Fibroblast of lung (primary cell): ENCODE results near the gene SORCS3. TPM values are rescaled to one million over a fixed set of nuclear protein-coding genes. Genes with fewer than 3 reads are reported as not detected.

Experiments
- DNase-seq, 2 donors: peaks; one replicate each; pipeline versions ENCODE4 v3.0.0 to v3.0.0-alpha.2; 2010; ENCODE audit warnings: low read depth in 2 of 2
- H2AFZ ChIP-seq: 2 replicates; pipeline ENCODE4 v1.5.1; 2012; ENCODE audit warnings: low read length, control low read depth, inconsistent platforms
- H3K27ac ChIP-seq: 2 replicates; pipeline ENCODE4 v1.5.1; 2011; ENCODE audit warnings: low read length, control low read depth; ENCODE audit not compliant: insufficient read depth
- H3K27me3 ChIP-seq: 2 replicates; pipeline ENCODE4 v1.5.1; 2011; ENCODE audit warnings: mild to moderate bottlenecking, low read length; ENCODE audit not compliant: control insufficient read depth, insufficient read depth
- H3K36me3 ChIP-seq: 2 replicates; pipeline ENCODE4 v1.5.1; 2011; ENCODE audit warnings: low read length; ENCODE audit not compliant: control insufficient read depth, insufficient read depth
- H3K4me1 ChIP-seq: 2 replicates; pipeline ENCODE4 v1.5.1; 2011; ENCODE audit warnings: low read length; ENCODE audit not compliant: control insufficient read depth, insufficient read depth; ENCODE audit errors: extremely low read depth
- H3K4me2 ChIP-seq: 2 replicates; pipeline ENCODE4 v1.5.1; 2011; ENCODE audit warnings: low read length, control low read depth; ENCODE audit not compliant: insufficient read depth; ENCODE audit errors: extremely low read depth
- H3K4me3 ChIP-seq, 4 experiments: fragments of 200-600 bp in 1 of 4; sonication (generic) in 1 of 4; replicated peaks in 1 of 4; 2 replicates each; pipeline ENCODE4 v1.5.1; 2011 to 2016; ENCODE audit warnings: low read length in 4 of 4, low read depth in 3 of 4, mild to moderate bottlenecking in 3 of 4, control low read depth in 2 of 4, inconsistent platforms in 1 of 4, mixed read lengths in 1 of 4; ENCODE audit not compliant: insufficient read depth in 1 of 4; ENCODE audit errors: control extremely low read depth in 1 of 4
- H3K79me2 ChIP-seq: 2 replicates; pipeline ENCODE4 v1.5.1; 2012; ENCODE audit warnings: mild to moderate bottlenecking, low read length, inconsistent platforms; ENCODE audit not compliant: control insufficient read depth, insufficient read depth
- H3K9ac ChIP-seq: 2 replicates; pipeline ENCODE4 v1.5.1; 2011; ENCODE audit warnings: mild to moderate bottlenecking, low read length, control low read depth; ENCODE audit not compliant: insufficient read depth
- H3K9me3 ChIP-seq: 2 replicates; pipeline ENCODE4 v1.5.1; 2012; ENCODE audit warnings: low read depth, low read length; ENCODE audit not compliant: control insufficient read depth, insufficient read depth
- H4K20me1 ChIP-seq: 2 replicates; pipeline ENCODE4 v1.5.1; 2011; ENCODE audit warnings: low read length; ENCODE audit not compliant: control insufficient read depth, insufficient read depth; ENCODE audit errors: extremely low read depth
- CTCF ChIP-seq, 2 donors: IDR thresholded peaks in 1 of 2; conservative IDR thresholded peaks in 1 of 2; 1 replicate in 1 of 2; 2 replicates in 1 of 2; pipeline ENCODE4 v1.5.1; 2011 to 2012; ENCODE audit warnings: low read length in 2 of 2, control low read depth in 1 of 2, inconsistent platforms in 1 of 2, low read depth in 1 of 2, mild to moderate bottlenecking in 1 of 2
- EZH2 ChIP-seq: IDR thresholded peaks from 2 replicates; pipeline ENCODE4 v1.5.1; 2012; ENCODE audit warnings: low read length, control low read depth, mild to moderate bottlenecking; ENCODE audit errors: missing control alignments
- polyA plus RNA-seq, 2 donors: library from polyadenylated mRNA; depleted of rRNA in 1 of 2; stranded (reverse) in 1 of 2; unstranded in 1 of 2; fragments of >200 nt; gene quantifications; 2 replicates each; pipeline ENCODE4 v1.2.1, GENCODE V29; 2011 to 2012; ENCODE audit warnings: missing spikeins in 1 of 2
- total RNA-seq: library from RNA; depleted of rRNA; stranded (reverse); fragments of >200 nt; gene quantifications from 2 replicates; pipeline ENCODE4 v1.2.1, GENCODE V29; 2014

Gene SORCS3
- total and polyA plus RNA-seq, 2 donors (not counting 1 experiment from before 2014, with no cell fraction given), result not detected

DNA sequence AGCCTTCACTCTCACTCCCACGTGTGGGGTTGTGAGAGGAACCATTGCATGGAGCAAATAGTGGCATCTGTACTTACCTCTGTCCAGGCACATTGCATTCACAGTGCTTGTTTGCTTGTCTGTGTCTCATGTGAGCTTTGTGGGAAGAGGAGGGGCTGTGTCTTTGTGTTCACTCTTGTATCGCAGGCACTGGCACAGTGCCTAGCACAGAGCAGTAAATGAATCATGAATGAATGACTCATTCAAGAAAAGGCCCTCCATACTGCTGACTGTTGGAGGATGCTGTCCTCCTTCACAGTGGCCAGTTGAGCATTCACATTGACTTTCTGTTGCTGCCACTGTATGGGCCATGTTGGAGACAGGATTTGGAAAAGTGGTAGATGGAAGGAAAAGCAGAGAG lies 125.3 kb downstream of the SORCS3 start:
- H2AFZ ChIP-seq, result no peak overlapping the region
- H3K79me2 ChIP-seq, result no peaks in the 10 kb centered on the region
- no peak for TF ChIP-seq EZH2
- TF ChIP-seq CTCF (conservative IDR thresholded peaks at IDR 0.05 in 1 of 2, IDR thresholded peaks at IDR 0.05 in 1 of 2; ENCODE audit: low read depth in 1 of 2, low read length in 2 of 2), result no peak
- H3K36me3 ChIP-seq, result no peaks in the 10 kb centered on the region
- H3K4me2 ChIP-seq, result no peak overlapping the region
- no peaks in the 10 kb centered on the region for H3K4me1 ChIP-seq
- no peaks in the 10 kb centered on the region for H4K20me1 ChIP-seq
- DNase-seq, result peak in 1 of 2 donors; percentile 24
- H3K4me3 ChIP-seq, result no peak overlapping the region
- H3K27me3 ChIP-seq, result no peaks in the 10 kb centered on the region
- no peak overlapping the region for H3K27ac ChIP-seq
- no peak overlapping the region for H3K9ac ChIP-seq
- no peaks in the 10 kb centered on the region for H3K9me3 ChIP-seq

DNA sequence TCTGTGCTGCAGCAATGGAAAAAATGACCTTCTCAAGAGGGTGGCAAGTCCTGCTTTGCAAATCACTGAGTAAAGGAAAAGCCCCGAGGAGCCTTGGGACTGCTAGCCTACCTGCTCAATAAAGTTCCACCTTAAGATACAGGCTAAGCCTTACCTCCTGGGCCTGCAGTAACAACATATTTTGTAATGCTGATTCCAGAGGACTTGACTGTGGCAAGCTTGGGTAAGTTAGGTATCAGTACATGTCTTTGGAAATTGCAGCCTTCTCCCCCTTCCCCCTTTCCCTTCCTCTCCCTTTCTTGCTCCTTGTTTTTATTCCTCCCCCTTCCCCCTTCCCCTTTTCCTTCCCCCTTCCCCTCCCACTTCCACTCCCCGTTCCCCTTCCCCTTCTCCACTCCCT lies 126.2 kb downstream of the SORCS3 start:
- DNase-seq, result no peak
- Histone ChIP-seq H3K27me3 (no peaks in the 10 kb centered on the region), H4K20me1 (no peaks in the 10 kb centered on the region), H3K4me1 (no peaks in the 10 kb centered on the region), H3K4me3 (no peak overlapping the region), H2AFZ (no peak overlapping the region), H3K9me3 (no peaks in the 10 kb centered on the region), H3K79me2 (no peaks in the 10 kb centered on the region), H3K27ac (no peak overlapping the region), H3K4me2 (no peak overlapping the region), H3K9ac (no peak overlapping the region), H3K36me3 (no peaks in the 10 kb centered on the region)
- TF ChIP-seq CTCF (conservative IDR thresholded peaks at IDR 0.05 in 1 of 2, IDR thresholded peaks at IDR 0.05 in 1 of 2; ENCODE audit: low read depth in 1 of 2, low read length in 2 of 2) (no peak), EZH2 (no peak)

DNA sequence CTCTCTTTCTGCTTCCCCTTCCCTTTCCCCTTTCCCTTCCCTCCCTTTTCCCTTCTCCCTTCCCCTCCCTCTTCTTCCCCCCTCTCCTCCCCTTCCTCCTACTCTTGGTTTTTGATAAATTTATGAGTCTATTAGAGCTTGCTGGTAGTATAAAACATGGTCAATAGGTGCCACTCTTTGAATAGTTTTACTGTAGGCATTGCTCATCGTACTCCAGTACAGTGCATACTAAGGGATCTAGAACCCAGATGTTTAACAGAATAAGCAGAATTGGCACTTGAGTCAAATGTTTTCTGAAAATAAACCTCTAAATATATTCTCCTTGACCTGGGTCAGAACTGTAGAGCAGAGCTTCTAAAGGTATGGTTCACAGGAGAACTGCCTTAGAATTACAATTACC lies 126.7 kb downstream of the SORCS3 start:
- Histone ChIP-seq H3K79me2 (no peaks in the 10 kb centered on the region), H3K4me1 (no peaks in the 10 kb centered on the region), H3K9me3 (no peaks in the 10 kb centered on the region), H3K4me3 (no peak overlapping the region), H3K27me3 (no peaks in the 10 kb centered on the region), H3K27ac (no peak overlapping the region), H3K36me3 (no peaks in the 10 kb centered on the region), H2AFZ (no peak overlapping the region), H4K20me1 (no peaks in the 10 kb centered on the region), H3K9ac (no peak overlapping the region), H3K4me2 (no peak overlapping the region)
- DNase-seq, result no peak
- no peak for TF ChIP-seq CTCF (conservative IDR thresholded peaks at IDR 0.05 in 1 of 2, IDR thresholded peaks at IDR 0.05 in 1 of 2; ENCODE audit: low read depth in 1 of 2, low read length in 2 of 2)
